HL-60 (cell line): ENCODE measurements around the gene CLDN19.

Experiments
- DNase-seq, 2 experiments: peaks; one replicate each; pipeline ENCODE4 v3.0.0-alpha.2; 2010 to 2020; ENCODE audit warnings: low read depth in 1 of 2, low spot score in 1 of 2
- H3K27ac ChIP-seq: fragments of 250-450 bp; sonication (Bioruptor Pico); replicated peaks from 2 replicates; pipeline ENCODE4 v1.5.1; 2020; ENCODE audit warnings: mild to moderate bottlenecking, moderate library complexity
- H3K27me3 ChIP-seq: fragments of 250-450 bp; sonication (Bioruptor Pico); 2 replicates; pipeline ENCODE4 v1.5.1; 2021; ENCODE audit warnings: mild to moderate bottlenecking, moderate library complexity; ENCODE audit not compliant: insufficient read depth, poor library complexity, severe bottlenecking
- H3K4me3 ChIP-seq: replicated peaks from 2 replicates; pipeline ENCODE4 v1.5.1; 2011; ENCODE audit warnings: mild to moderate bottlenecking, control low read depth, low read length; ENCODE audit not compliant: insufficient read depth
- GABPA ChIP-seq: IDR thresholded peaks from 2 replicates; pipeline ENCODE4 v1.6.1; 2012; ENCODE audit warnings: low read depth
- POLR2AphosphoS5 ChIP-seq: IDR thresholded peaks from 2 replicates; pipeline ENCODE4 v1.6.1; 2012; ENCODE audit warnings: low read depth
- SPI1 ChIP-seq: IDR thresholded peaks from 2 replicates; pipeline ENCODE4 v1.6.1; 2012; ENCODE audit warnings: low read depth, mild to moderate bottlenecking, borderline replicate concordance
- TF ChIP-seq, protein P1 (sequence below): IDR thresholded peaks from one replicate; pipeline ENCODE4 v1.5.1; 2011; ENCODE audit warnings: low read length, control low read depth, inconsistent platforms; ENCODE audit not compliant: insufficient read depth
- TF ChIP-seq, protein P2 (sequence below): IDR thresholded peaks from 2 replicates; pipeline ENCODE4 v1.6.1; 2012; ENCODE audit warnings: low read depth; ENCODE audit not compliant: insufficient replicate concordance

Gene CLDN19

DNA sequence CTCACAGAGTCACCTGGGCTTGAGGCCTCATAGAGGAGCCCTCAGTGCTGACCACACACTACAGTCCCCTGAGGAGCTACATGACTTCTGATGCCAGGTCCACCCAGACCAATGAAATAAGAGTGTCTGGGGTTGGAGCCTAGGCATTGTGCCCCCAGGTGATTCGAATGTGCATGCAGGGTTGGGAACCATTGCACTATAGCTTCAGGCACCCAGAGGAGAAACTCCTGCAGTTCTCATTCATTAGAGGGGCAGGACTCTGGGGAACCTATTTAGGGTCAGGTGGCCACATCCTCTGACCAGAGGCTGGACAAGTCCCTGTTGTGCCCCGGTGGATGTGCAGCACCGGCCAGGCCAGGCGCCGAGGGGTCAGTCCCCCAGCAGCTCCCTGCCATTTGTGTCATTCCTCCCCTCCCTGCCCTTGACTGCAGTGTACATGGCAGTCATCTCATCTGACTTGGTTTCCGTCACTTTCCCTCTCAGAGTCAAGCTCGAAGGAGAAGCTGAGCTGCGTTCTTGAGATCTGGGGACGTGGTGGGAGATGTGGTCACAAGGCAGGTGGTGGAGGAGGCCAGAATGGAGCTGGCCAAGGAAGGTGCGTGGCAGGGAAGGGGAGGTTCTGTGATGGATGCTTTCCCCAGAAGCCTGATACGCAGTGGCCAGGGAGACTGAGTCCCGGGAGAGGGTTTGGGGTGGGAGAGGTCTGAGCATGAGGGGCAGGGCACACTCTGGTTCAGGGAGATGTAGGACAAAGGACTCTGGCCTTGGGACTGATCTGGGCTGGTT, 6.4 kb downstream of the CLDN19 start:
- Histone ChIP-seq H3K27ac (no peak overlapping the region), H3K27me3 (no peaks in the 10 kb centered on the region), H3K4me3 (no peak overlapping the region)
- TF ChIP-seq, protein P1, sequence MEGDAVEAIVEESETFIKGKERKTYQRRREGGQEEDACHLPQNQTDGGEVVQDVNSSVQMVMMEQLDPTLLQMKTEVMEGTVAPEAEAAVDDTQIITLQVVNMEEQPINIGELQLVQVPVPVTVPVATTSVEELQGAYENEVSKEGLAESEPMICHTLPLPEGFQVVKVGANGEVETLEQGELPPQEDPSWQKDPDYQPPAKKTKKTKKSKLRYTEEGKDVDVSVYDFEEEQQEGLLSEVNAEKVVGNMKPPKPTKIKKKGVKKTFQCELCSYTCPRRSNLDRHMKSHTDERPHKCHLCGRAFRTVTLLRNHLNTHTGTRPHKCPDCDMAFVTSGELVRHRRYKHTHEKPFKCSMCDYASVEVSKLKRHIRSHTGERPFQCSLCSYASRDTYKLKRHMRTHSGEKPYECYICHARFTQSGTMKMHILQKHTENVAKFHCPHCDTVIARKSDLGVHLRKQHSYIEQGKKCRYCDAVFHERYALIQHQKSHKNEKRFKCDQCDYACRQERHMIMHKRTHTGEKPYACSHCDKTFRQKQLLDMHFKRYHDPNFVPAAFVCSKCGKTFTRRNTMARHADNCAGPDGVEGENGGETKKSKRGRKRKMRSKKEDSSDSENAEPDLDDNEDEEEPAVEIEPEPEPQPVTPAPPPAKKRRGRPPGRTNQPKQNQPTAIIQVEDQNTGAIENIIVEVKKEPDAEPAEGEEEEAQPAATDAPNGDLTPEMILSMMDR: no peak
- no peak for TF ChIP-seq POLR2AphosphoS5
- no peak for TF ChIP-seq SPI1
- no peak for TF ChIP-seq GABPA
- TF ChIP-seq, protein P2, sequence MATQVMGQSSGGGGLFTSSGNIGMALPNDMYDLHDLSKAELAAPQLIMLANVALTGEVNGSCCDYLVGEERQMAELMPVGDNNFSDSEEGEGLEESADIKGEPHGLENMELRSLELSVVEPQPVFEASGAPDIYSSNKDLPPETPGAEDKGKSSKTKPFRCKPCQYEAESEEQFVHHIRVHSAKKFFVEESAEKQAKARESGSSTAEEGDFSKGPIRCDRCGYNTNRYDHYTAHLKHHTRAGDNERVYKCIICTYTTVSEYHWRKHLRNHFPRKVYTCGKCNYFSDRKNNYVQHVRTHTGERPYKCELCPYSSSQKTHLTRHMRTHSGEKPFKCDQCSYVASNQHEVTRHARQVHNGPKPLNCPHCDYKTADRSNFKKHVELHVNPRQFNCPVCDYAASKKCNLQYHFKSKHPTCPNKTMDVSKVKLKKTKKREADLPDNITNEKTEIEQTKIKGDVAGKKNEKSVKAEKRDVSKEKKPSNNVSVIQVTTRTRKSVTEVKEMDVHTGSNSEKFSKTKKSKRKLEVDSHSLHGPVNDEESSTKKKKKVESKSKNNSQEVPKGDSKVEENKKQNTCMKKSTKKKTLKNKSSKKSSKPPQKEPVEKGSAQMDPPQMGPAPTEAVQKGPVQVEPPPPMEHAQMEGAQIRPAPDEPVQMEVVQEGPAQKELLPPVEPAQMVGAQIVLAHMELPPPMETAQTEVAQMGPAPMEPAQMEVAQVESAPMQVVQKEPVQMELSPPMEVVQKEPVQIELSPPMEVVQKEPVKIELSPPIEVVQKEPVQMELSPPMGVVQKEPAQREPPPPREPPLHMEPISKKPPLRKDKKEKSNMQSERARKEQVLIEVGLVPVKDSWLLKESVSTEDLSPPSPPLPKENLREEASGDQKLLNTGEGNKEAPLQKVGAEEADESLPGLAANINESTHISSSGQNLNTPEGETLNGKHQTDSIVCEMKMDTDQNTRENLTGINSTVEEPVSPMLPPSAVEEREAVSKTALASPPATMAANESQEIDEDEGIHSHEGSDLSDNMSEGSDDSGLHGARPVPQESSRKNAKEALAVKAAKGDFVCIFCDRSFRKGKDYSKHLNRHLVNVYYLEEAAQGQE: no peak
- DNase-seq: no peak

DNA sequence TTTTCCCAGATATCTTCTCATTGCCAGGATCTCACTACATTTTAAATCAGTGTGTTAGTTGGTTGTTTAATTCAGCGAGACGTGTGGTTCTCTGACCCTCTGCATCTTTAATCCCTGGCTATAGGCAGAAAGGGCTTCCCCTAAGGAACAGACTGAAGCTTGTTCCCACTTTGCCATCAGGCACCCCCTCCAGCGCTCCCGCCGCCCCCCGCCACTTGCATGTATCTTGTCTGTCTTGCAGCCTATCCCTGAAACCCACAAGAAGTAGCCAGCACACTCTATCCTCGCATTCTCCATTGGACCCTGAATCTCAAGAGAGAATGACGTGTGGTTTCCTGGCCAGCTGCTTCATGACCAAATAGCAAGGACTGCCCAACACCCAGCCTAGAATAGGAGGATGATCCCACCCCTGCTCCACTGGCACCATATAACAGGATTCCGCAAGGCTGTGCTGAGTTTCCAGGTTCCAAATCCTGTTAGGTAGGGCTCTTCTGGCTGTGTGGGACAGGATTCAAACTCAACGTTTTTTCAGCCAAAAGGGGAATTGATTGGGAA, 7.8 kb downstream of the CLDN19 start:
- DNase-seq: no peak
- Histone ChIP-seq H3K27me3 (no peaks in the 10 kb centered on the region), H3K4me3 (no peak overlapping the region), H3K27ac (no peak overlapping the region)
- TF ChIP-seq, protein P2: no peak
- TF ChIP-seq, protein P1: no peak

DNA sequence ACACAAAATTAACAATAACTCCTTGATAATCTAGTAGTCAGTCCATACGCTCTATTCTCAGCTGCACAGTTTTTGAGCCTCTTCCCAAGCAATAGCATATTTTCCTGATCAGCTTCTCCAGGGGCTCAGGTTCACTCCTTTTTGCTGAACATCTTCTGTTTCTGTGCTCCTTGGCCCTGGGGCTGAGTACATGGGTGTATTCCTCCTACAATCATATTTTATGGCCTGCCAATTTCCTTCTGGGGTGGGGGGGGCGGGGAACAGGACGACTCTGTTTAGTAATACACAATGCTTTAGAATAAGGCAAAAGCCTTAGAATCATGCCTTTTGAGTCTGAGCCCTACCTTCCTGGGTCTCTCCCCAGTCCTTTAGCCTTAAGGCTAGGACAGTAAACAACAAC, 8.5 kb downstream of the CLDN19 start:
- TF ChIP-seq SPI1 (no peak), POLR2AphosphoS5 (no peak), GABPA (no peak)
- TF ChIP-seq, protein P2: no peak
- TF ChIP-seq, protein P1: no peak
- Histone ChIP-seq H3K27ac (no peak overlapping the region), H3K4me3 (no peak overlapping the region), H3K27me3 (no peaks in the 10 kb centered on the region)
- DNase-seq: no peak
